SIG-M5 treated with dmso at 0.1 percent for 504 hours (cell line): ENCODE data around the gene SMARCA4.
A peak's percentile ranks its signal among the peaks of the same experiment; 100 is the strongest.

Experiments used
- DNase-seq: peaks from one replicate; lab custom pipeline; 2025; ENCODE audit not compliant: unreplicated experiment; lab: John Stamatoyannopoulos, UW

The SMARCA4 gene

GRCh38 chr19:11028146-11028545, 67.3 kb downstream of the SMARCA4 start:
- no peak for DNase-seq

GRCh38 chr19:11031421-11032070, 70.7 kb downstream of the SMARCA4 start:
- DNase-seq: no peak

- DNase-seq: no peak
These were observed 72.4 kb downstream of the SMARCA4 start for GRCh38 chr19:11033251-11033650.

DNA sequence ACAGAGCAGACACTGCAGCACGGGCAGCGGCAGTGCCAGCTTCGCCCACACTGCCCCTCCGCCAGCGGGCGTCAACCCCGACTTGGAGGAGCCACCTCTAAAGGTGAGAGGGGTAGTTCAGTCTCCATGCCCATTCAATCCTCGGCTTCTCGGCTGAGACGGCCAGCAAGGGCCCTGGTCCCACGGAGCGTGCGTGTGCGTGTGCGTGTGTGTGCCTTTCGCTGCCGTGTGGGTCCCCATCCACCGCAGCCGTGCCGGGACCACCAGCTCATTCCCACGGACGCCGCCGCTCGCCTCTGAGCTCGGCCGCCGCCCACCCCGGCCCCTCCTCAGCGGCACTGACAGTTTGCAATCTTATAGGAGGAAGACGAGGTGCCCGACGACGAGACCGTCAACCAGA, 72.9 kb downstream of the SMARCA4 start:
- DNase-seq: no peak

GRCh38 chr19:11034449-11035213, 73.8 kb downstream of the SMARCA4 start:
- no peak for DNase-seq

DNA sequence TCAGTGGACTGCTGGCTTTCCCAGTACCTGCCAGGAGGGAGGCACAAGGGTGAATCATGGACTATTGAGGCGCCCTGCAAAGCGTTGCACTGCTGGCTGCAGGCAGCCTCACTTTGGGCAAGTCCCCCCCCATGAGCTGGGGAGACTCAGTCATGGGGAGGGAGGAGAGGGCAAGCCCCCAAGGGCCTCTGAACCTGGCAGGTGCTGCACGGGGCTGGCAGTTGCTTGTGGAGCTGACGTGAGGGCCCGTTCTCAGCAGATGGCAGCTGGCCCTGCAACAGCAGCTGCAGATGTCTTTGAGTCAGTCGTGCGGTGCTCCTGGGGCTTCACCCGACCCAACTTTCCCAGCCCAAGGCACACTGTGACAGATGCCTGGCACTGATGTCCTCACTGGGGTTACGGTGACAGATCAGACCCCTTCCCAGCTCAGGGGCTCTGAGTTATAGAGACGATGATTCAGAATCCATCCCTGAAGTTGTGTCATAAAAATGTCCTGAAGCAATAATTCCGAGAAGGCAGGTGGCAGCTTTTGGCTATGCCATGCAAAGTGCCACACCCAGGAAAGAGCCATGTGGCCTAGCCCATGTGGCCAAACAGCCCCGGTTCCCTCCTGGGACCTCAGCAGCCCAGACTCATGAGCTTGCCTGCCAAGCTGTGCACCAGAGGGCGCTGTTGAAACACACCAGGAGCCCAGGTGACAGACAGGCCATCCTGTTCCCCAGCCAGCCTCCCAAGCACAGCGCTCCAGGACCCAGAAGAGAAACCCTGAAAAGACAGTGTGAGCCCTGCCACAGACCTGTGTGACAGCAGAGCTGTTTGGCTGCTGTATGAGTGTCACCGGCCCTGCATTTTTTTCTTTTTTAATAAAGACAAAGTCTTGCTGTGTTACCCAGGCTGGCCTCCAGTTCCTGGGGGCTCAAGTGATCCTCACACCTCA, 74.9 kb downstream of the SMARCA4 start:
- DNase-seq: peak; percentile 76

GRCh38 chr19:11038511-11038910, 77.7 kb downstream of the SMARCA4 start:
- DNase-seq: no peak

DNA sequence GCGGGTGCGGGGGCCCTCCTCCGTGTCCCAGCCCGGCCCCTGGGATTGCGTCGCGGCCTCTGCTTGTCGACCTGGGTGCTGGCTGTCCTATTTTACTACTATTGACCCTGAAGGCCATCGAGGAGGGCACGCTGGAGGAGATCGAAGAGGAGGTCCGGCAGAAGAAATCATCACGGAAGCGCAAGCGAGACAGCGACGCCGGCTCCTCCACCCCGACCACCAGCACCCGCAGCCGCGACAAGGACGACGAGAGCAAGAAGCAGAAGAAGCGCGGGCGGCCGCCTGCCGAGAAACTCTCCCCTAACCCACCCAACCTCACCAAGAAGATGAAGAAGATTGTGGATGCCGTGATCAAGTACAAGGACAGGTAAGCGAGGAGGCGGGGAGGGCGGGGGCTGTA, 80.4 kb downstream of the SMARCA4 start:
- DNase-seq: no peak

- DNase-seq: no peak
These were observed 81.3 kb downstream of the SMARCA4 start for GRCh38 chr19:11041966-11042627.

GRCh38 chr19:11044431-11044830, 83.6 kb downstream of the SMARCA4 start:
- DNase-seq: no peak

- DNase-seq: no peak
These were observed 84.7 kb downstream of the SMARCA4 start for GRCh38 chr19:11045536-11045935.

DNA sequence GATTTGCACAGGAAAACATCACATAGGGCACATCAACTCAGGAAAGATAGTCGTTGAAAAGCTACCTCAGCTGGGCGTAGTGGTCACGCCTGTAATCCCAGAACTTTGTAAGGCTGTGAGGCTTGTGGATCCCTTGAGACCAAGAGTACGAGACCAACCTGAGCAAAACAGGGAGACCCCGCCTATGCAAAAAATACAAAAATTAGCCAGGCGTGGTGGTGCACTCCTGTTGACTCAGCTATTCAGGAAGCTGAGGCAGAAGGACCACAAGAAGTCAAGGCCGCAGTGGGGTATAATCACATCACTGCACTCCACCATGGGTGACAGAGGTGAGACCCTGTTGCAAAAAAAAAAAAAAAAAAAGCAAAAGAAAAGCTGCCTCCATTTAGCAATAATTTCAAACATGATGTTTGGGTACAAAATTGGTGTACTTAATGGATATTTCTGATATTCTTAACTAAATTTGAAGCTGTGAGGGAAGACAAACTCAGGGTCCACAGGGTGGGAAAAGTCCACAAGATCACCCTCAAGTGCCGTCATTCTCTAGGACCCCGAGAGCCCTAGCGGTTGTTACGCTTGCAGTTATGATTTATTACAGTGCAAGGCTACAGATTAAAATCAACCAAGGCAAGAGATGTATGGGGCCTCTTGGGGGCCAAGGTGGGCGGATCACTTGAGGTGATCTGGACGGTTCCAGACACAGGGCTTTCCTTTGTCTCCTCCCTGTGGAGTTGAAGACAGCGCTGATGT, 86.0 kb downstream of the SMARCA4 start:
- DNase-seq: no peak

DNA sequence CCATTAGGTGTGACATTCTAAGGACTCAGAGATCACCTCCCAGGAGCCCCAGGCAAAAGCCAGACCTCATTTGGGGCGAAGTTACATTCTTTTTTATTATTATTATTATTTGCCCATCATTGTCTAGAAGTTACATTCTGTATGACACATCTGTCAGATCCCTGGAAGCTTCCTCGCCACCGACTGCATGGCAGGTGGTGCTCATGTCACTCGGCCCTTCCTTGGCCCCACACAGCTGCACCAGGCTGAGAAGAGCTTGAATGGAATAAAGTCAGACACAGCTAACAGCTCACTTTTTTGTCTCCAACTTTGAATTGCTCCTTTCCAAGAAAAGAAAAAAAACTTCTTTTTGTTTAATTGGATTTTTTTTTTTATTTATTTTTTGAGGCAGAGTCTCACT, 87.0 kb downstream of the SMARCA4 start:
- no peak for DNase-seq

DNA sequence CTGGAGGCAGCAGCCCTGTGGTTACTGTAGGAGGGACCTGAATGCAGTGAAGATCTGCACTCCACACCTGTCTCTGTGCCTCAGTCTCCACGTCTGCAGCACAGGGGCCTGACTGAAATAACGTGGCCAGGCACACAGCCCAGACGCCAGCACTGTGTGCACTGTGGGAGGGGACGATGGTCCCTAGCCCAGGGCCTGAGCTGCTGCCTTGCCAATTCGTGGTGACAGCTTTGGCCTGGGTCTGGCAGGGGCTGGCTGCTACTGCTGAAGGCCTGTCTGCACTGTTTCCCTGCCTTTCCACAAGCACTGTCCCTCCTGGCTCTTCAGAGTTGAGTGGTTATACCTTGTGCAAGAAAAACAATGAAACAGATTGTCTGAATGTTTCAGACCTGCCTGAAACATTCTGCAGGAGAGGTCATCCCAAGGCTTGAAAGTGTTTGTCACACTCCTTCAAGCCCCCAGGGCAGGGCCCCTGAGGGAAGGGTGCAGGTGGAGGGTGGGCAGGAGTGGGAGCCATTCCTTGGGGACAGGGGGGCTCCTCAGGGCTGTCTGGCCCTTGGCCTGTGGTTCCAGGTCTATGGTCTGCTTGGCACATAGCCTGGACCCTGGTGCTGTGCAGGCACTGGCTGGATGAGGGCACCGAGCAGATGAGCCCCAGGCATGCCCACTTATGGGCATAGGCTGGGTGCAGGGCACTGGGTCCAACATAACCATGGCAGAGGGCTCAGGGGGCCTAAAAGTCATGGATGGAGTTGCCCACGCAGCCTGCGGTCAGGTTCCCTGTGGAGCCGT, 89.7 kb downstream of the SMARCA4 start:
- DNase-seq: no peak

DNA sequence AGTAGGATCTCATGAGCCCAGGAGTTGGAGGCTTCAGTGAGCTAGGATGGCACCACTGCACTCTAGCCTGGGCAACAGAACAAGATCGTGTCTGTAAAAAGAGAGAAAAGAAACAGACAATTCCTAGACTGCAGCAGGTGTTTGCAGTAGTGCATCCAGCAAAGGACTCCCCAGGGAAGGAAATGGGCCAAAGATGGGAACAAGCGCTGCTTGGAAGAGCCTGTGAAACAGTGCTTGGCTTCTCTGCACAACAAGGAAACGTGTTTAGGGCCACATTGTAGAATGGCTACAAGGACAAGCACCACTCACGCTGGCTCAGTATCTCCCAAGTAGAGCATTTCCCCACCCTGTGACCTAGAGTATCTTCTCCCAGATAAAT, 93.0 kb downstream of the SMARCA4 start:
- no peak for DNase-seq

DNA sequence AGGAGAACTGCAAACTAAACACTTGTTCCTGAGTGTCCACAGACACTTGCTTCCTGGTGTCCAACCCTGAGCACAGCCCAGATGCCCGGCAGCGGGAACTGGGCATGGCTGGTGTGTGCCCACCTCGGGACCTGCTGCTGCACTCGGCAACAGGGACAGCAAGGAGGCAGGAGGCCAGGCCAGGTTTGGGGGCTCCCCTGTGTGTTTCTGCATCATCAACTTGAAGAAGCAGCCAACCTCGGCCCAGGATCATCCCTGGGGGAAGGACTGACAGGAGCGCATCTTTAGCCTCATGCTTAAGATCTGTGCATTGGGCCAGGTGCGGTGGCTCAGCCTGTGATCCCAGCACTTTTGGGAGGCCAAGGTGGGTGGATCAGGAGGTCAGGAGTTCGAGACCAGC, 93.4 kb downstream of the SMARCA4 start:
- DNase-seq: no peak

- no peak for DNase-seq
These were observed 93.8 kb downstream of the SMARCA4 start for GRCh38 chr19:11054628-11055027.

- no peak for DNase-seq
These were observed 97.6 kb downstream of the SMARCA4 start for GRCh38 chr19:11058246-11059030.
